ENCODE measurements around the gene SLC9C1.

DNA sequence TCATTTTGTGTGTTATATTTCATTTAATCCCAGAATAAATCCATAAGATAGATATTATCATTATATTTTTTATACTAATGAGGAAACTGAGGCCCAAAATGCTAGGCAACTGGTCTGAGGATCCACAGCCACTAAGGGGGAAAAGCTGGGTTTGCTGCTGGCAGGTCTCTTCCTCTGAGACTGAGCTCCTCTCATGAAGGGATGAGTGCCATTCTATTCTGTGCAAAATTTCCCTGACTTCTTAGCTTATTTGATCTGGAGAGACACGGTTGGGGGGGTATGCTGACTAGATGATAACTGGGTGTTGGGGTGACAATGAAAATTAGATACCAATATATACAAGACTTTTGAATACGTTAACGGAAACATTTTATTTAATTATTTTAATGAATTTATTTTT lies 162.9 kb downstream of the SLC9C1 start:
- TF ChIP-seq, protein P1, sequence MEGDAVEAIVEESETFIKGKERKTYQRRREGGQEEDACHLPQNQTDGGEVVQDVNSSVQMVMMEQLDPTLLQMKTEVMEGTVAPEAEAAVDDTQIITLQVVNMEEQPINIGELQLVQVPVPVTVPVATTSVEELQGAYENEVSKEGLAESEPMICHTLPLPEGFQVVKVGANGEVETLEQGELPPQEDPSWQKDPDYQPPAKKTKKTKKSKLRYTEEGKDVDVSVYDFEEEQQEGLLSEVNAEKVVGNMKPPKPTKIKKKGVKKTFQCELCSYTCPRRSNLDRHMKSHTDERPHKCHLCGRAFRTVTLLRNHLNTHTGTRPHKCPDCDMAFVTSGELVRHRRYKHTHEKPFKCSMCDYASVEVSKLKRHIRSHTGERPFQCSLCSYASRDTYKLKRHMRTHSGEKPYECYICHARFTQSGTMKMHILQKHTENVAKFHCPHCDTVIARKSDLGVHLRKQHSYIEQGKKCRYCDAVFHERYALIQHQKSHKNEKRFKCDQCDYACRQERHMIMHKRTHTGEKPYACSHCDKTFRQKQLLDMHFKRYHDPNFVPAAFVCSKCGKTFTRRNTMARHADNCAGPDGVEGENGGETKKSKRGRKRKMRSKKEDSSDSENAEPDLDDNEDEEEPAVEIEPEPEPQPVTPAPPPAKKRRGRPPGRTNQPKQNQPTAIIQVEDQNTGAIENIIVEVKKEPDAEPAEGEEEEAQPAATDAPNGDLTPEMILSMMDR (IDR thresholded peaks at IDR 0.05), result no peak
- no peak for TF ChIP-seq POLR2A (IDR thresholded peaks at IDR 0.05)

All from stomach (tissue), 4 donors.